ENCODE data around the gene TNS3. TPM values are rescaled to one million over a fixed set of nuclear protein-coding genes. Genes with fewer than 3 reads are reported as not detected.

Gene TNS3
- total and polyA plus RNA-seq, 10 of the 15 experiments (the other 5 are each of a cell fraction or from before 2014, with no cell fraction given): 0.27 to 2.7 (median 0.79) TPM

GRCh38 chr7:47497367-47498096 is 84.4 kb downstream of the TNS3 start:
- no peaks in the 10 kb centered on the region for H4K20me1 ChIP-seq (ENCODE audit: control insufficient read depth, insufficient read depth)
- intact Hi-C loops (cut with micrococcal nuclease; ENCODE audit: unreplicated experiment) (no loop called here), in situ Hi-C loops (cut with MboI) (no loop called here)
- H3K4me2 ChIP-seq (ENCODE audit: control insufficient read depth, insufficient read depth): peak overlapping the region; percentile 69
- no peaks in the 10 kb centered on the region for H3K79me2 ChIP-seq (ENCODE audit: control insufficient read depth, insufficient read depth, low read length)
- DNase-seq (ENCODE audit: low read depth, low spot score) (peak; percentile 52), ATAC-seq (peak; percentile 77), FAIRE-seq (peak; percentile 87)
- ChIA-PET CTCF (interaction anchor here (0.6 to 1.0 kb wide), 2 partner anchors 15 to 131 kb away, joined by 3 read pairs; no protein-coding TSS in a partner anchor), RAD21 (ENCODE audit: unreplicated experiment) (no interaction called here), SMC1A (ENCODE audit: uncharacterized antibody, unreplicated experiment) (interaction anchor here (0.9 to 1.0 kb wide), 2 partner anchors 10 to 122 kb away, joined by 3 read pairs; no protein-coding TSS in a partner anchor), POLR2A (interaction anchor here (0.6 kb wide), 1 partner anchor 10 kb away, joined by 3 read pairs; no protein-coding TSS in a partner anchor)
- H3K4me3 ChIP-seq: no peak overlapping the region; the same call in 1 of the 2 replicates
- H2AFZ ChIP-seq (ENCODE audit: control insufficient read depth, low read depth, low read length): peak overlapping the region; percentile 9
- no peak overlapping the region for H3K9ac ChIP-seq (ENCODE audit: control insufficient read depth, insufficient read depth, low read length)
- no peaks in the 10 kb centered on the region for H3K36me3 ChIP-seq (ENCODE audit: control insufficient read depth in 2 of 2, insufficient read depth in 2 of 2, low read length in 1 of 2)
- 26% methylated on average over 12 of the region's 12 CpGs for WGBS (ENCODE audit: insufficient coverage, insufficient replicate concordance, low lambda C conversion rate, missing lambda C conversion rate)
- peaks cover 47% of the 10 kb centered on the region for H3K4me1 ChIP-seq (ENCODE audit: control insufficient read depth, insufficient read depth, low read length)
- H3K27ac ChIP-seq (ENCODE audit: control insufficient read depth, insufficient read depth): peak overlapping the region; percentile 56; the same call in 1 of the 2 replicates
- H3K9me3 ChIP-seq (replicated peaks; ENCODE audit: control insufficient read depth, insufficient read depth, low read length): no peaks in the 10 kb centered on the region
- H3K27me3 ChIP-seq (replicated peaks in 1 of 2; ENCODE audit: control insufficient read depth in 2 of 2, insufficient read depth in 2 of 2, low read length in 1 of 2): no peaks in the 10 kb centered on the region
- no TSS peak for BruUV-seq (replicated peaks)
- TF ChIP-seq ZNF384 (IDR thresholded peaks at IDR 0.05; ENCODE audit: borderline replicate concordance, low read depth, low read length) (no peak), NFXL1 (IDR thresholded peaks at IDR 0.05; ENCODE audit: borderline replicate concordance) (no peak), CREM (IDR thresholded peaks at IDR 0.05; ENCODE audit: low read depth) (no peak), KAT2A (conservative IDR thresholded peaks at IDR 0.05; ENCODE audit: control insufficient read depth, low read depth, low read length) (no peak), LARP7 (IDR thresholded peaks at IDR 0.05) (no peak), TARDBP (IDR thresholded peaks at IDR 0.05; ENCODE audit: borderline replicate concordance) (no peak), GABPA (IDR thresholded peaks at IDR 0.05; ENCODE audit: low read depth) (0 out of 2 replicates have a peak, but pooled peaks have one; percentile 22), PKNOX1 (IDR thresholded peaks at IDR 0.05) (peak; percentile 49; the same call in 1 of the 2 replicates), ATF2 (IDR thresholded peaks at IDR 0.05; ENCODE audit: low read length) (peak; percentile 37; the same call in 1 of the 2 replicates), ZNF274 (IDR thresholded peaks at IDR 0.05; ENCODE audit: insufficient read depth, insufficient read length) (no peak), SUPT20H (IDR thresholded peaks at IDR 0.05; ENCODE audit: borderline replicate concordance, control insufficient read depth, low read depth, low read length) (no peak), MAX (IDR thresholded peaks at IDR 0.05; ENCODE audit: low read depth, low read length) (no peak), BHLHE40 (IDR thresholded peaks at IDR 0.05; ENCODE audit: borderline replicate concordance in 1 of 2, low read depth in 2 of 2, low read length in 1 of 2) (0 out of 4 replicates have a peak, but pooled peaks of 1 of the 2 experiments have one; percentile 10), FOXK2 (IDR thresholded peaks at IDR 0.05) (no peak), BACH1 (IDR thresholded peaks at IDR 0.05; ENCODE audit: borderline replicate concordance) (no peak), SIX5 (IDR thresholded peaks at IDR 0.05; ENCODE audit: low read depth, low read length, severe bottlenecking) (no peak), ZBTB33 (IDR thresholded peaks at IDR 0.05) (no peak)
- TF ChIP-seq, protein P1, sequence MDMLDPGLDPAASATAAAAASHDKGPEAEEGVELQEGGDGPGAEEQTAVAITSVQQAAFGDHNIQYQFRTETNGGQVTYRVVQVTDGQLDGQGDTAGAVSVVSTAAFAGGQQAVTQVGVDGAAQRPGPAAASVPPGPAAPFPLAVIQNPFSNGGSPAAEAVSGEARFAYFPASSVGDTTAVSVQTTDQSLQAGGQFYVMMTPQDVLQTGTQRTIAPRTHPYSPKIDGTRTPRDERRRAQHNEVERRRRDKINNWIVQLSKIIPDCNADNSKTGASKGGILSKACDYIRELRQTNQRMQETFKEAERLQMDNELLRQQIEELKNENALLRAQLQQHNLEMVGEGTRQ (IDR thresholded peaks at IDR 0.05; ENCODE audit: borderline replicate concordance, low read depth, low read length): no peak

All from GM12878 (cell line).